GM12878 (cell line): ENCODE results near the gene MRPL33. TPM values are rescaled to one million over a fixed set of nuclear protein-coding genes. Genes with fewer than 3 reads are reported as not detected.

Source experiments
- BHLHE40 ChIP-seq, 2 experiments: fragments of 450-650 bp in 1 of 2; IDR thresholded peaks; 2 replicates each; pipeline ENCODE4 v1.6.1; 2011 to 2017; ENCODE audit warnings: low read depth in 2 of 2, borderline replicate concordance in 1 of 2, improper control_type of control experiment in 1 of 2, low read length in 1 of 2, mild to moderate bottlenecking in 1 of 2
- CEBPB ChIP-seq, 2 experiments: fragments of 150-350 bp in 1 of 2; IDR thresholded peaks; 2 replicates each; pipeline ENCODE4 v1.6.1; 2012 to 2014; ENCODE audit warnings: low read depth in 2 of 2, low read length in 2 of 2, borderline replicate concordance in 1 of 2, inconsistent platforms in 1 of 2
- GABPA ChIP-seq: IDR thresholded peaks from 2 replicates; pipeline ENCODE4 v1.6.1; 2014; ENCODE audit warnings: antibody characterized with exemption, low read depth, mild to moderate bottlenecking, inconsistent platforms
- PAX5 ChIP-seq: IDR thresholded peaks from 2 replicates; pipeline ENCODE4 v1.6.1; 2011; ENCODE audit warnings: low read depth, low read length, borderline replicate concordance
- RB1 ChIP-seq: fragments of 450-650 bp; formaldehyde crosslinking; IDR thresholded peaks from 2 replicates; pipeline ENCODE4 v1.6.1; 2017; ENCODE audit warnings: mild to moderate bottlenecking, borderline replicate concordance
- SMARCA5 ChIP-seq: fragments of 450-650 bp; IDR thresholded peaks from 2 replicates; pipeline ENCODE4 v1.6.1; 2017; ENCODE audit warnings: mild to moderate bottlenecking
- SREBF2 ChIP-seq: IDR thresholded peaks from 2 replicates; pipeline ENCODE4 v1.6.1; 2012; ENCODE audit warnings: mild to moderate bottlenecking, low read length
- SUPT20H ChIP-seq: IDR thresholded peaks from 2 replicates; pipeline ENCODE4 v1.6.1; 2011; ENCODE audit warnings: low read depth, mild to moderate bottlenecking, low read length, moderate library complexity, borderline replicate concordance; ENCODE audit not compliant: control insufficient read depth
- TCF12 ChIP-seq: IDR thresholded peaks from 2 replicates; pipeline ENCODE4 v1.6.1; 2011; ENCODE audit warnings: low read depth, mild to moderate bottlenecking, low read length
- ZNF207 ChIP-seq: fragments of 450-650 bp; IDR thresholded peaks from 2 replicates; pipeline ENCODE4 v1.6.1; 2014; ENCODE audit warnings: antibody characterized with exemption, mild to moderate bottlenecking, borderline replicate concordance
- ZNF384 ChIP-seq: IDR thresholded peaks from 2 replicates; pipeline ENCODE4 v1.6.1; 2012; ENCODE audit warnings: low read depth, mild to moderate bottlenecking, low read length, improper control_type of control experiment, borderline replicate concordance
- polyA plus RNA-seq, 11 experiments: library from polyadenylated mRNA; depleted of rRNA in 4 of 11; unstranded in 6 of 11; stranded (reverse) in 5 of 11; fragments of >200 nt; fragmentation: Nextera tagmentation in 4 of 11; fragmentation: Illumina TruSeq in 1 of 11; extraction: Ambion mirVana in 4 of 11; extraction: Trizol in 1 of 11; gene quantifications; 1 replicate in 1 of 11; 2 replicates in 10 of 11; pipeline versions ENCODE4 v1.2.1 to v1.2.3, GENCODE V29; 2011 to 2016; ENCODE audit warnings: inconsistent platforms in 2 of 11, missing spikeins in 2 of 11, low read depth in 1 of 11
- total RNA-seq, 4 experiments: library from RNA; depleted of rRNA in 3 of 4; stranded (reverse); fragments of >200 nt in 3 of 4; fragmentation: Illumina TruSeq in 1 of 4; extraction: Trizol in 1 of 4; gene quantifications; 2 replicates each; pipeline versions ENCODE4 v1.2.1 to v1.2.3, GENCODE V29; 2013 to 2021
- TF ChIP-seq, protein P1 (sequence below): fragments of 450-650 bp; IDR thresholded peaks from 2 replicates; pipeline ENCODE4 v1.6.1; 2017; ENCODE audit warnings: low read depth, mild to moderate bottlenecking, moderate library complexity
- TF ChIP-seq, protein P2 (sequence below): IDR thresholded peaks from 2 replicates; pipeline ENCODE4 v1.6.1; 2011; ENCODE audit warnings: borderline replicate concordance, low read depth, mild to moderate bottlenecking, moderate library complexity, mixed read lengths, low read length; ENCODE audit not compliant: insufficient read depth; ENCODE audit errors: extremely low read length
- TF ChIP-seq, protein P3 (sequence below): fragments of 450-650 bp; IDR thresholded peaks from 2 replicates; pipeline ENCODE4 v1.6.1; 2016; ENCODE audit warnings: mild to moderate bottlenecking

Gene MRPL33
- total and polyA plus RNA-seq, 10 of the 15 experiments (the other 5 are each of a cell fraction or from before 2014, with no cell fraction given), result 50.1 to 318 (median 160) TPM

DNA sequence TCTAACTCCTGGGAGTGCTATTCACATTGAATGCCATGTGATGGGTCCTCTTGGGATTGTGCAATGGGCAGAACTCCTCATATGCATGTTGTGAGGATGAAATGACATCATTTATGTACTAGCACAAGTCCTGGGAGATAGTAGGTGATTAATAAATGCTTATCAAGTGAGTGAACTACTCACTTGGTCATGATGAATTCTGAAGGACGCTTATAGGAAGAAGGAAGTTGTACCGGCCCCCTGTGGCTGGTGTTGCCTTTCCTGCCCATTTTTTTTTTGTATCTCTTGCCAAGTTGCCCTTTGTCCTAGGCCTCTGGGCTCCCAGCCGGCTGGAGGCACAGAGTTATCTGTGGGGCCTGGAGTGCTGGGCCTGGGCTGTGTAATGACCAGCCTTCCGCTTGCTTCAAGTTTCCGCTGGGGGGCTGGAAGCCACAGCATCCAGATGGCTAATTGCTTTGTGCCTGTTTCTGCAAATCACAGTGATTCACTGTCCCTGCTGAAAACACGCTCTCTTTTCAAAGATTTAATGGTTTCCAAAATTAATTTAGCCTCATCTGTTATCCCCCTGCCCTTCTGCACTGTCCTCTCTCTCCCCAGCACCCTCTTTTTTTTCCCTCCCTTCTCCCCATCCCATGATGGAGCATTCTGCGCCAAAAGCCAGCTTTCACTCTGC is 33.7 kb upstream of the MRPL33 start (continued):
- no peak for TF ChIP-seq PAX5
- no peak for TF ChIP-seq SREBF2
- TF ChIP-seq, protein P1, sequence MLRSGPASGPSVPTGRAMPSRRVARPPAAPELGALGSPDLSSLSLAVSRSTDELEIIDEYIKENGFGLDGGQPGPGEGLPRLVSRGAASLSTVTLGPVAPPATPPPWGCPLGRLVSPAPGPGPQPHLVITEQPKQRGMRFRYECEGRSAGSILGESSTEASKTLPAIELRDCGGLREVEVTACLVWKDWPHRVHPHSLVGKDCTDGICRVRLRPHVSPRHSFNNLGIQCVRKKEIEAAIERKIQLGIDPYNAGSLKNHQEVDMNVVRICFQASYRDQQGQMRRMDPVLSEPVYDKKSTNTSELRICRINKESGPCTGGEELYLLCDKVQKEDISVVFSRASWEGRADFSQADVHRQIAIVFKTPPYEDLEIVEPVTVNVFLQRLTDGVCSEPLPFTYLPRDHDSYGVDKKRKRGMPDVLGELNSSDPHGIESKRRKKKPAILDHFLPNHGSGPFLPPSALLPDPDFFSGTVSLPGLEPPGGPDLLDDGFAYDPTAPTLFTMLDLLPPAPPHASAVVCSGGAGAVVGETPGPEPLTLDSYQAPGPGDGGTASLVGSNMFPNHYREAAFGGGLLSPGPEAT, result no peak
- TF ChIP-seq ZNF384, result no peak
- TF ChIP-seq SUPT20H, result no peak
- TF ChIP-seq SMARCA5, result no peak
- TF ChIP-seq, protein P2, sequence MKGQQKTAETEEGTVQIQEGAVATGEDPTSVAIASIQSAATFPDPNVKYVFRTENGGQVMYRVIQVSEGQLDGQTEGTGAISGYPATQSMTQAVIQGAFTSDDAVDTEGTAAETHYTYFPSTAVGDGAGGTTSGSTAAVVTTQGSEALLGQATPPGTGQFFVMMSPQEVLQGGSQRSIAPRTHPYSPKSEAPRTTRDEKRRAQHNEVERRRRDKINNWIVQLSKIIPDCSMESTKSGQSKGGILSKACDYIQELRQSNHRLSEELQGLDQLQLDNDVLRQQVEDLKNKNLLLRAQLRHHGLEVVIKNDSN, result no peak
- TF ChIP-seq CEBPB (IDR thresholded peaks at IDR 0.05; ENCODE audit: borderline replicate concordance in 1 of 2, low read depth in 2 of 2, low read length in 2 of 2), result no peak
- TF ChIP-seq ZNF207, result no peak
- no peak for TF ChIP-seq BHLHE40 (IDR thresholded peaks at IDR 0.05; ENCODE audit: borderline replicate concordance in 1 of 2, low read depth in 2 of 2, low read length in 1 of 2)
- TF ChIP-seq, protein P3, sequence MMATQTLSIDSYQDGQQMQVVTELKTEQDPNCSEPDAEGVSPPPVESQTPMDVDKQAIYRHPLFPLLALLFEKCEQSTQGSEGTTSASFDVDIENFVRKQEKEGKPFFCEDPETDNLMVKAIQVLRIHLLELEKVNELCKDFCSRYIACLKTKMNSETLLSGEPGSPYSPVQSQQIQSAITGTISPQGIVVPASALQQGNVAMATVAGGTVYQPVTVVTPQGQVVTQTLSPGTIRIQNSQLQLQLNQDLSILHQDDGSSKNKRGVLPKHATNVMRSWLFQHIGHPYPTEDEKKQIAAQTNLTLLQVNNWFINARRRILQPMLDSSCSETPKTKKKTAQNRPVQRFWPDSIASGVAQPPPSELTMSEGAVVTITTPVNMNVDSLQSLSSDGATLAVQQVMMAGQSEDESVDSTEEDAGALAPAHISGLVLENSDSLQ, result no peak
- no peak for TF ChIP-seq TCF12
- TF ChIP-seq RB1, result no peak
- TF ChIP-seq GABPA, result no peak
